K562 (cell line): ENCODE measurements around the gene MT1X.

Experiments used
- NCOA1 ChIP-seq: fragments of 450-650 bp; IDR thresholded peaks from 2 replicates; pipeline ENCODE4 v1.6.1; 2016; ENCODE audit warnings: low read depth
- NRF1 ChIP-seq, 2 experiments: fragments of 450-650 bp; IDR thresholded peaks in 1 of 2; conservative IDR thresholded peaks in 1 of 2; 2 replicates each; pipeline ENCODE4 v1.6.1; 2014; ENCODE audit warnings: mild to moderate bottlenecking in 2 of 2
- RAD21 ChIP-seq, 2 experiments: fragments of 250-450 bp in 1 of 2; fragments of 450-650 bp in 1 of 2; sonication (Bioruptor Pico) in 1 of 2; formaldehyde crosslinking in 1 of 2; IDR thresholded peaks in 1 of 2; conservative IDR thresholded peaks in 1 of 2; 2 replicates each; pipeline versions ENCODE4 v1.4.0 to v1.8.0; 2020 to 2022; ENCODE audit warnings: mild to moderate bottlenecking in 2 of 2, moderate library complexity in 1 of 2
- TF ChIP-seq, protein P1 (sequence below): fragments of 250-450 bp; sonication (Bioruptor Pico); IDR thresholded peaks from 2 replicates; pipeline ENCODE4 v1.4.0; 2020; ENCODE audit warnings: borderline replicate concordance
- TF ChIP-seq, protein P2 (sequence below), 2 experiments: fragments of 450-650 bp in 1 of 2; sonication (generic) in 1 of 2; formaldehyde crosslinking; conservative IDR thresholded peaks; 2 replicates each; pipeline versions ENCODE4 v1.4.0 to v1.8.1; 2020 to 2022; ENCODE audit warnings: mild to moderate bottlenecking in 1 of 2, missing genetic modification reagents in 1 of 2

DNA sequence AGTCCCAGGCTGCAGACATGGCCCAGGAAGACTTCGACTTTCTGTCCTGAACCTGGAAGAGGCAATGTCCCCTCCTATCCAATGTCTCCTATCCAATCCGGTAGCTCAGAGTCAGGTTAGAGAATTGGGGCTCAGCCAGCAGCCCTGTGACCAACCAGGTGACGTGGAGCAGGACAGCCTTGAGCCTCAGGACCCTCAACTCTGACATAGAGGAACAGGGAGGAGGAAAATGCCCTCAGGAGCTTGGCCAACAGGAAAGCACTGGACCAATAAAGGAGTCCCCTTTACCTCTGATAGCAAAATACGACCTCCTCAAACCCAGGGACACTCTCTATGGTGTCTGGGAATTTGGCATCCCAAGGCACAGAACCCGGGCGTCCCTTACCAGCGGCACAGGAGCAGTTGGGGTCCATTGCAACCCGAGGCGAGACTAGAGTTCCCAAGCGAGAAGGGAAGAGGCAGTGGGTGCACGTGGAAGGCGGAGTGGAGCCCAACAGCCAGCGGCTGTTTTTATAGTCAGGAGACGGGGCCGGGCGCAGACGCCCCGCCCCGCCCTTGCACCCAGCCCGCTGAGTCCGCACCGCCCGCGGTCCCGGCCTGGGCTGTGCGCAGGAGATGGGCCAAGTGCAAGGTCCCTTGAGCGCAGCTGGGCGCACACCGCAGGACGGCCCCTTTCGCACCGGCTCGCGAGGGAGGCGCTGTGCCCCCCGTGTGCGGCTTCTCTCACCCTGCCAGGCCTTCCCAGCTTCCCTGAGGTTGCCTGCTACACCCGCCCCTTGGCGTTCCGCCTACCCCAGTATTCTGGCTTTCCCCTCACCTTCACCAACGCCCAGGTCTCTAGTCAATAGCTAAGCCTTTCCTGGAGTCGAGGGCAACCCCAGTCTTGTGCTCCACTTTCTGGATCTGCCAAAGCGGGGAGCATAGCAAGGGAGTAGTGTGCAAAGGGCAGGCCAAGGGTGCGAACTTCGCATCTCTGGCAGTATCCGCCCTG, 14.4 kb upstream of the MT1X start, which contains the start of gene MT1G:
- TF ChIP-seq NRF1 (conservative IDR thresholded peaks at IDR 0.05 in 1 of 2, IDR thresholded peaks at IDR 0.05 in 1 of 2), result peak; percentile 21 to 32; a peak in 2 of 4 replicates
- TF ChIP-seq RAD21 (CRISPR knock-in tag; conservative IDR thresholded peaks at IDR 0.05 in 1 of 2, IDR thresholded peaks at IDR 0.05 in 1 of 2), result no peak
- TF ChIP-seq, protein P1, sequence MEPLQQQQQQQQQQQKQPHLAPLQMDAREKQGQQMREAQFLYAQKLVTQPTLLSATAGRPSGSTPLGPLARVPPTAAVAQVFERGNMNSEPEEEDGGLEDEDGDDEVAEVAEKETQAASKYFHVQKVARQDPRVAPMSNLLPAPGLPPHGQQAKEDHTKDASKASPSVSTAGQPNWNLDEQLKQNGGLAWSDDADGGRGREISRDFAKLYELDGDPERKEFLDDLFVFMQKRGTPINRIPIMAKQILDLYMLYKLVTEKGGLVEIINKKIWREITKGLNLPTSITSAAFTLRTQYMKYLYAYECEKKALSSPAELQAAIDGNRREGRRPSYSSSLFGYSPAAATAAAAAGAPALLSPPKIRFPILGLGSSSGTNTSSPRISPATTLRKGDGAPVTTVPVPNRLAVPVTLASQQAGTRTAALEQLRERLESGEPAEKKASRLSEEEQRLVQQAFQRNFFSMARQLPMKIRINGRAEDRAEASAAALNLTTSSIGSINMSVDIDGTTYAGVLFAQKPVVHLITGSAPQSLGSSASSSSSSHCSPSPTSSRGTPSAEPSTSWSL (CRISPR knock-in tag), result no peak
- TF ChIP-seq, protein P2, sequence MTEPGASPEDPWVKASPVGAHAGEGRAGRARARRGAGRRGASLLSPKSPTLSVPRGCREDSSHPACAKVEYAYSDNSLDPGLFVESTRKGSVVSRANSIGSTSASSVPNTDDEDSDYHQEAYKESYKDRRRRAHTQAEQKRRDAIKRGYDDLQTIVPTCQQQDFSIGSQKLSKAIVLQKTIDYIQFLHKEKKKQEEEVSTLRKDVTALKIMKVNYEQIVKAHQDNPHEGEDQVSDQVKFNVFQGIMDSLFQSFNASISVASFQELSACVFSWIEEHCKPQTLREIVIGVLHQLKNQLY (CRISPR knock-in tag; conservative IDR thresholded peaks at IDR 0.05), result no peak
- no peak for TF ChIP-seq NCOA1
